GM21381 (cell line): Measurements from ENCODE around the gene ESD.

Source experiments
- ATAC-seq: cut with Tn5 transposase; IDR thresholded peaks from one replicate; pipeline ENCODE4 v1.9.1; 2021; ENCODE audit warnings: mild to moderate bottlenecking, moderate library complexity; ENCODE audit not compliant: unreplicated experiment

Gene ESD

GRCh38 chr13:46748300-46748699, 48.7 kb downstream of the ESD start:
- ATAC-seq = no peak

DNA sequence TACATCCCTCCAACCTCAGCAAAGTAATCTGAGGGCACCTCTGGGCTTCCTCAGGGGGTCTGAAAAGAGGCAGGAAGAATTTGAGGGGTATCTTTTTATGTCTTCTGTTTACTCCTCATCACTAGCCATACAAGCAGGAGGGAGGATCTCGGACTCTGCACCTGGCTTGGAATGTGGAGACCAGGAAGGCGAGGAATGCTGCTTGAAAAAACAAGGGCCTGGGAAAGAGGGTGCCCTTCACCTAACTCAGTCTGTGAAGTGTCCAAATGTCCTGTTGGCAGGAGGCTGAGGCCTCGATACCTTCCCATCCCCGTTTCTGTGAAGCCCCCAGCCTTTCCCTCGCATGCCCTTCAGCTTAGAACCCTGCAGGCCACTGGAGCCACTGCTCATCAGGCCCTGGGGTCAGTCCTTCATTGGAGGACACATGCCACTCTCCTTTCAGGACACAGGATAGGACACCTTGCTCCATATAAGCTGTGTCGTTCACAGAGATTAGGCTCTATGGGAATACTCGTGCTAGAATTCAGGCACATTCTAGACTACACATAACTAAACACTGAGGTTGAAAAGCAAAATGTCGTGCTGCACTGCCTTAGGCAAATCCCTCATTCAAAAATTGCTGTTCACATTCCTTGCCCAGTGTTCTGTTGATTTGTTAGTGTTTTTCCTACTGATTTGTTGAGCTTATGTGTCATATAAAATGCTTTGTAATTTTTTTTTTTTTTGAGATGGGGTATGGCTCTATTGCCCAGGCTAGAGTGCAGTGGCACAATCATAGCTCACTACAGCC, 49.7 kb downstream of the ESD start:
- no peak for ATAC-seq

DNA sequence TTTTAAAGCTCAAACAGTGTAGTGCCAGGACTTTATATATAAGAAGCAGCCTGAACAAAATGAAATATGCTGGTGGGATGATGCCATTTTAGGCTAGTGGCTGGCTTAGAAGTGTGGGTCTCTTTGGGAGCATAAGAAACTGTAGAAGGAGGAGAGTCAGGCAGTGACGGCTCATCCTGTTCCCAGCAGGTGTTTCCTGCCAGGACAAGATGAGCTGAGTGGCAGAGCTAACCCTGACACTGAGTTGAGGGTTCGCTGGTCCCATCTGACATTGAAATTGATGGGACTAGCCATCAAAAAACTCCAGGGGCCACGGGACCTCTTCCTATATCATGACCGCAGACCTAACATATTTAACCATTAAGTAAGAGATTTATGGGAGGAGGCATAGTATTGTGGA, 51.3 kb downstream of the ESD start:
- ATAC-seq = no peak

GRCh38 chr13:46745062-46745461, 51.9 kb downstream of the ESD start:
- ATAC-seq = no peak

DNA sequence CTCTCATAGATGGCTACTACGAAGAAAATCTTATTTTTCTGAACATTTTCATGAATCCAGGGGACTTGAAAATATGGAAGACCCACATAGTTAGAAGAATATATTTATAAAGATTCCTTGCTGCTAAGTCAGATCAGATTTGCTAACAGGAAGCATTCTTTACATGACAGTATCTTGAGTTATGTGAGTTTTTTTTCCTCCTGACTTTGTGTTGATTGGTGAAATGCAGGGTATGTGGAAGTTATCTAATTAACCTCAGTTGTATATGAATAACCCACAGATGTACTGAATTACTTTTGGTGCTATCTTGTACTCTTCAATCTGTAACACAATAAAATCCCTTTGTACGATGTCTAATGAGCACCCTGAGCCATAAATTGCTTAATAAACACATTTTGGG, 53.8 kb downstream of the ESD start:
- ATAC-seq = no peak

GRCh38 chr13:46739447-46740098, 57.4 kb downstream of the ESD start:
- no peak for ATAC-seq

DNA sequence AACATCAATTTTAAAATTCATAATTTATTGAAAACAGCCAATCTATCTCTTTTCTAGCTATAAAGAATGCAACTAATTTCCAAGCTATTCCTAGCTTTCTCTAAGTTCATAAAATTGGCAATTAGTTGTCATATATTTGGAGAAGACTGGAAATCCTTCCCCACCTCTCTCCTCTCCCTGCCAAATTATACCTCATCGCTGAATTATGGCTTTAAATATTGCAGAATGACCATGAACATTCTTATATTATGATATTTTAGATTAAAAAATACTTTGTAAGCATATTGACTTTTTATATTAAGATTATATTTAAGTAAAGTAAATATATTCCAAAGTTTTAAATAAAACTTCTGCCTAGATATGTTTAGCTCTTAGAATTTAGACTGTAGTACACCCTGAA, 58.2 kb downstream of the ESD start:
- no peak for ATAC-seq

DNA sequence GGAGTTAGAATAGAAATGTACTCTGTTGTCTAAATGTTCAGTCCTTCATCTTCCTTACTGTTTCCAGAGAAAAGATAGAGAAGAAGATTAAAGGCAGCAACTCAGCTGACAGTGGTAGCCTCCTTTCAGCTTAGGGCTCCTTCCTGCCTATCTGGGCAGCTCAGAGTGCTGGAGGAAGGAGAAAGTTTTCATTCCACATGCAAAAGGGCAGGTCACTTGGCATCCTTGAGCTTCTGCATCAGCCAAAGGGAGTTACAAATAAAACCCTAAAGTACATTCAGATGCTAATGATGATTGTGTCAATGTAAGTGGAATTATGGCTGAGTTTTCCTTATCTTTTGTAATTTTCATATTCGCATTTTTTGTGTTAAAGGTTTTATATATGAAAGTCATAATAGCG, 58.9 kb downstream of the ESD start:
- ATAC-seq = no peak

GRCh38 chr13:46736541-46737310, 60.2 kb downstream of the ESD start:
- no peak for ATAC-seq

GRCh38 chr13:46735425-46735824, 61.5 kb downstream of the ESD start:
- no peak for ATAC-seq

DNA sequence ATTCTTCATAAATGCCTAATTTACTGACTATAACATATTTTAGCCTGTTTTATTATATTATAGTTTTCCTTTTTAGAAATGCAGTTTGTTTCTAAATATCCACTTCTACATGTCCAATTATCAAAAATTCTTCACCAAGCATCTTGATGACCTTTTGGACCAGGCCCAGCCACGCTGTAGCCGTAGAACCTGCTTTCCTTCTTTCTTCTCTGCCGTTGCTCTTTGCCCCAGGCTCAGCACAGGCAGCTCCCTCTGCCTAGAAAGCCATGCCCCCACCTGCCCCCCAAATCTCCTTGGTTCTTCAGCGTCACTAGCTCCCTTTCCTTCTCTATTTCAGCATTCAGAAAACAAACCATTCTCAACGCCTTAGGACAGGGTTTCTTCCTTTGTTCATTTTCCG, 65.4 kb downstream of the ESD start:
- no peak for ATAC-seq

- no peak for ATAC-seq
These were observed 68.2 kb downstream of the ESD start for GRCh38 chr13:46728777-46729176.

GRCh38 chr13:46726347-46726746, 70.6 kb downstream of the ESD start:
- no peak for ATAC-seq
